SK-N-SH (cell line): ENCODE data around the gene CPB2. TPM values are rescaled to one million over a fixed set of nuclear protein-coding genes. Genes with fewer than 3 reads are reported as not detected.

Source experiments
- CTCF ChIA-PET: fragments of 300-600, 350-600 bp; formaldehyde crosslinking; extraction: SDS; loops from one replicate; lab custom pipeline; 2021; lab: Yijun Ruan, JAX
- POLR2A ChIA-PET: fragments of 350-600 bp; sonication (Branson Sonifier 250); formaldehyde crosslinking; extraction: SDS; loops from one replicate; lab custom pipeline; 2020; ENCODE audit warnings: antibody characterized with exemption, inconsistent platforms; lab: Yijun Ruan, JAX
- DNase-seq: peaks from one replicate; pipeline ENCODE4 v3.0.0; 2012
- H2AFZ ChIP-seq: fragments of 200-600 bp; sonication (generic); 2 replicates; pipeline ENCODE4 v1.8.1; 2016; ENCODE audit warnings: antibody characterized with exemption, mild to moderate bottlenecking, low read depth
- H3F3A ChIP-seq: fragments of 200-600 bp; sonication (generic); replicated peaks from 2 replicates; pipeline ENCODE3; 2016; ENCODE audit warnings: antibody characterized with exemption, mild to moderate bottlenecking; ENCODE audit not compliant: insufficient read depth
- H3K27ac ChIP-seq, 2 experiments: fragments of 200-500 bp in 1 of 2; fragments of 200-600 bp in 1 of 2; sonication (Bioruptor generic) in 1 of 2; sonication (generic), shearing (Covaris generic) in 1 of 2; 2 replicates each; pipeline versions ENCODE4 v1.5.1 to v1.6.1; 2014 to 2016; ENCODE audit warnings: low read depth in 2 of 2, inconsistent platforms in 1 of 2, low read length in 1 of 2, mild to moderate bottlenecking in 1 of 2, mixed read lengths in 1 of 2
- H3K27me3 ChIP-seq: fragments of 200-600 bp; sonication (generic), shearing (Covaris generic); 2 replicates; pipeline ENCODE4 v1.6.1; 2016; ENCODE audit warnings: mixed run types; ENCODE audit not compliant: insufficient read depth
- H3K36me3 ChIP-seq, 2 experiments: fragments of 200-500 bp in 1 of 2; fragments of 200-600 bp in 1 of 2; sonication (Bioruptor generic) in 1 of 2; sonication (generic) in 1 of 2; replicated peaks in 1 of 2; 2 replicates each; pipeline versions ENCODE3 to v1.5.1; 2014 to 2016; ENCODE audit warnings: low read length in 1 of 2, mild to moderate bottlenecking in 1 of 2; ENCODE audit not compliant: insufficient read depth in 2 of 2, control insufficient read depth in 1 of 2
- H3K4me1 ChIP-seq, 2 experiments: fragments of 200-500 bp in 1 of 2; fragments of 200-600 bp in 1 of 2; sonication (Bioruptor generic) in 1 of 2; sonication (generic), shearing (Covaris generic) in 1 of 2; 2 replicates each; pipeline versions ENCODE4 v1.5.1 to v1.6.1; 2014 to 2016; ENCODE audit warnings: low read depth in 1 of 2, low read length in 1 of 2, mixed run types in 1 of 2; ENCODE audit not compliant: insufficient read depth in 2 of 2, control insufficient read depth in 1 of 2
- H3K4me2 ChIP-seq: fragments of 200-600 bp; sonication (generic), shearing (Covaris generic); 2 replicates; pipeline ENCODE4 v1.6.1; 2017; ENCODE audit warnings: mixed run types
- H3K4me3 ChIP-seq, 2 experiments: fragments of 200-500 bp in 1 of 2; fragments of 200-600 bp in 1 of 2; sonication (Bioruptor generic) in 1 of 2; sonication (generic), shearing (Covaris generic) in 1 of 2; 2 replicates each; pipeline versions ENCODE4 v1.5.1 to v1.8.1; 2014 to 2016; ENCODE audit warnings: low read depth in 2 of 2, inconsistent platforms in 1 of 2, low read length in 1 of 2, mild to moderate bottlenecking in 1 of 2, mixed read lengths in 1 of 2, moderate library complexity in 1 of 2
- H3K79me2 ChIP-seq: fragments of 200-600 bp; sonication (generic); 2 replicates; pipeline ENCODE4 v1.8.1; 2017; ENCODE audit warnings: mild to moderate bottlenecking; ENCODE audit not compliant: insufficient read depth
- H3K9ac ChIP-seq: fragments of 200-600 bp; sonication (generic); 2 replicates; pipeline ENCODE4 v1.6.1; 2017; ENCODE audit warnings: mixed run types
- H3K9me2 ChIP-seq: fragments of 200-600 bp; sonication (generic); 2 replicates; pipeline ENCODE4 v1.6.1; 2017; ENCODE audit warnings: mixed run types
- H3K9me3 ChIP-seq: fragments of 200-600 bp; sonication (generic); 2 replicates; pipeline ENCODE4 v1.6.1; 2017; ENCODE audit warnings: mixed run types, mild to moderate bottlenecking, moderate library complexity
- H4K20me1 ChIP-seq: fragments of 200-600 bp; sonication (generic); 2 replicates; pipeline ENCODE4 v1.6.1; 2017; ENCODE audit warnings: mild to moderate bottlenecking, mixed run types; ENCODE audit not compliant: insufficient read depth
- ELF1 ChIP-seq: IDR thresholded peaks from 2 replicates; pipeline ENCODE4 v1.4.0; 2012
- EZH2phosphoT487 ChIP-seq: fragments of 200-600 bp; sonication (generic); IDR thresholded peaks from 2 replicates; pipeline ENCODE4 v1.6.1; 2017; ENCODE audit warnings: low read depth, mixed run types, mild to moderate bottlenecking, antibody characterized with exemption, moderate library complexity, borderline replicate concordance
- GABPA ChIP-seq: IDR thresholded peaks from 2 replicates; pipeline ENCODE4 v1.4.0; 2012; ENCODE audit warnings: low read depth, mild to moderate bottlenecking
- IRF3 ChIP-seq: fragments of 150-350 bp; IDR thresholded peaks from 2 replicates; pipeline ENCODE4 v1.6.1; 2016; ENCODE audit warnings: mild to moderate bottlenecking, low read depth, low read length
- MEF2A ChIP-seq: IDR thresholded peaks from 2 replicates; pipeline ENCODE4 v1.4.0; 2012; ENCODE audit warnings: low read depth, borderline replicate concordance
- NRF1 ChIP-seq: IDR thresholded peaks from 2 replicates; pipeline ENCODE4 v1.6.1; 2012; ENCODE audit warnings: low read depth, mild to moderate bottlenecking, low read length
- PBX3 ChIP-seq: IDR thresholded peaks from 2 replicates; pipeline ENCODE4; 2012
- POLR2AphosphoS5 ChIP-seq: IDR thresholded peaks from 2 replicates; pipeline ENCODE4 v1.6.1; 2012; ENCODE audit warnings: low read depth, low read length
- RFX5 ChIP-seq: IDR thresholded peaks from 2 replicates; pipeline ENCODE4 v1.6.1; 2012; ENCODE audit warnings: mild to moderate bottlenecking, improper control_type of control experiment, low read length
- SMC3 ChIP-seq: IDR thresholded peaks from 2 replicates; pipeline ENCODE4 v1.6.1; 2012; ENCODE audit warnings: low read depth, low read length, improper control_type of control experiment
- TAF1 ChIP-seq: IDR thresholded peaks from 2 replicates; pipeline ENCODE4 v1.6.1; 2012; ENCODE audit warnings: low read depth, mild to moderate bottlenecking, low read length, moderate library complexity, borderline replicate concordance
- USF2 ChIP-seq: fragments of 150-350 bp; IDR thresholded peaks from 2 replicates; pipeline ENCODE4 v1.6.1; 2017; ENCODE audit warnings: antibody characterized with exemption, low read length, low read depth, borderline replicate concordance
- ZBTB33 ChIP-seq: IDR thresholded peaks from 2 replicates; pipeline ENCODE4 v1.4.0; 2012; ENCODE audit warnings: low read depth, borderline replicate concordance
- WGBS: methylation state at CpG from one replicate; pipeline ENCODE4 v1.1.6; 2017; ENCODE audit warnings: low lambda C conversion rate; 5-methylcytosine and 5-hydroxymethylcytosine counted together
- polyA plus RNA-seq, 3 experiments: library from polyadenylated mRNA; depleted of rRNA; stranded (reverse); fragments of >200 nt; gene quantifications; 2 replicates each; pipeline ENCODE4 v1.2.3, GENCODE V29; 2012
- TF ChIP-seq, protein P1 (sequence below): fragments of 200-600 bp; sonication (generic); IDR thresholded peaks from 2 replicates; pipeline ENCODE4 v1.6.1; 2017; ENCODE audit warnings: antibody characterized with exemption, mild to moderate bottlenecking, moderate library complexity
- TF ChIP-seq, protein P2 (sequence below): IDR thresholded peaks from 2 replicates; pipeline ENCODE4 v1.6.1; 2012; ENCODE audit warnings: mild to moderate bottlenecking, low read depth, low read length, moderate library complexity
- TF ChIP-seq, protein P3 (sequence below): IDR thresholded peaks from 2 replicates; pipeline ENCODE4 v1.4.0; 2012; ENCODE audit warnings: low read depth, borderline replicate concordance

CPB2 gene
- polyA plus RNA-seq, 1 of the 3 experiments (the other 2 are of a cell fraction) = not detected

DNA sequence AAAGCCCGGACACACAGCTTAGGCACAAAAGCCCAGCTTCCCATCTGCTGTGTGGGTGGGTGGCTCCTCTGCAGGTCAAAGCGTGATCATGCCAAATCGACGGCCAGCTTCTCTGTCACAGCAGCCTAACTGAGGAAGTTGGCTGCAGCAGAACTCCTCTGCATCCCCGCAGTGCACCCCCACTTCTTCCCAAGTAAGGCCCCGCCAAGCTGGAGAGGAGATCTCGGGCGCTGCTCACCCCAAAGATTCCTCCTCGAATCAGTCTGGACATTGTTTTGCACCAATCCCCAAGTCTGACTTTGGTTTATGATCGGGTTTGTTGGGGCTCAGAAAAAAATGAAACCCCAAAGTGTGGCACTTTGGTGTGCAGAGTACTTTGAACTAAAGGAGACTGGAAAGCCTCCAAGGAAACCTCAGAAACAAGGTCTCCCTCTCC lies 19.7 kb upstream of the CPB2 start:
- TF ChIP-seq RFX5 (no peak), GABPA (no peak), NRF1 (no peak), USF2 (no peak), POLR2AphosphoS5 (no peak), MEF2A (no peak), SMC3 (no peak), TAF1 (no peak), IRF3 (no peak), EZH2phosphoT487 (no peak), ELF1 (no peak), PBX3 (no peak), ZBTB33 (no peak)
- TF ChIP-seq, protein P1, sequence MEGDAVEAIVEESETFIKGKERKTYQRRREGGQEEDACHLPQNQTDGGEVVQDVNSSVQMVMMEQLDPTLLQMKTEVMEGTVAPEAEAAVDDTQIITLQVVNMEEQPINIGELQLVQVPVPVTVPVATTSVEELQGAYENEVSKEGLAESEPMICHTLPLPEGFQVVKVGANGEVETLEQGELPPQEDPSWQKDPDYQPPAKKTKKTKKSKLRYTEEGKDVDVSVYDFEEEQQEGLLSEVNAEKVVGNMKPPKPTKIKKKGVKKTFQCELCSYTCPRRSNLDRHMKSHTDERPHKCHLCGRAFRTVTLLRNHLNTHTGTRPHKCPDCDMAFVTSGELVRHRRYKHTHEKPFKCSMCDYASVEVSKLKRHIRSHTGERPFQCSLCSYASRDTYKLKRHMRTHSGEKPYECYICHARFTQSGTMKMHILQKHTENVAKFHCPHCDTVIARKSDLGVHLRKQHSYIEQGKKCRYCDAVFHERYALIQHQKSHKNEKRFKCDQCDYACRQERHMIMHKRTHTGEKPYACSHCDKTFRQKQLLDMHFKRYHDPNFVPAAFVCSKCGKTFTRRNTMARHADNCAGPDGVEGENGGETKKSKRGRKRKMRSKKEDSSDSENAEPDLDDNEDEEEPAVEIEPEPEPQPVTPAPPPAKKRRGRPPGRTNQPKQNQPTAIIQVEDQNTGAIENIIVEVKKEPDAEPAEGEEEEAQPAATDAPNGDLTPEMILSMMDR = no peak
- TF ChIP-seq, protein P2, sequence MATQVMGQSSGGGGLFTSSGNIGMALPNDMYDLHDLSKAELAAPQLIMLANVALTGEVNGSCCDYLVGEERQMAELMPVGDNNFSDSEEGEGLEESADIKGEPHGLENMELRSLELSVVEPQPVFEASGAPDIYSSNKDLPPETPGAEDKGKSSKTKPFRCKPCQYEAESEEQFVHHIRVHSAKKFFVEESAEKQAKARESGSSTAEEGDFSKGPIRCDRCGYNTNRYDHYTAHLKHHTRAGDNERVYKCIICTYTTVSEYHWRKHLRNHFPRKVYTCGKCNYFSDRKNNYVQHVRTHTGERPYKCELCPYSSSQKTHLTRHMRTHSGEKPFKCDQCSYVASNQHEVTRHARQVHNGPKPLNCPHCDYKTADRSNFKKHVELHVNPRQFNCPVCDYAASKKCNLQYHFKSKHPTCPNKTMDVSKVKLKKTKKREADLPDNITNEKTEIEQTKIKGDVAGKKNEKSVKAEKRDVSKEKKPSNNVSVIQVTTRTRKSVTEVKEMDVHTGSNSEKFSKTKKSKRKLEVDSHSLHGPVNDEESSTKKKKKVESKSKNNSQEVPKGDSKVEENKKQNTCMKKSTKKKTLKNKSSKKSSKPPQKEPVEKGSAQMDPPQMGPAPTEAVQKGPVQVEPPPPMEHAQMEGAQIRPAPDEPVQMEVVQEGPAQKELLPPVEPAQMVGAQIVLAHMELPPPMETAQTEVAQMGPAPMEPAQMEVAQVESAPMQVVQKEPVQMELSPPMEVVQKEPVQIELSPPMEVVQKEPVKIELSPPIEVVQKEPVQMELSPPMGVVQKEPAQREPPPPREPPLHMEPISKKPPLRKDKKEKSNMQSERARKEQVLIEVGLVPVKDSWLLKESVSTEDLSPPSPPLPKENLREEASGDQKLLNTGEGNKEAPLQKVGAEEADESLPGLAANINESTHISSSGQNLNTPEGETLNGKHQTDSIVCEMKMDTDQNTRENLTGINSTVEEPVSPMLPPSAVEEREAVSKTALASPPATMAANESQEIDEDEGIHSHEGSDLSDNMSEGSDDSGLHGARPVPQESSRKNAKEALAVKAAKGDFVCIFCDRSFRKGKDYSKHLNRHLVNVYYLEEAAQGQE = no peak
- TF ChIP-seq, protein P3, sequence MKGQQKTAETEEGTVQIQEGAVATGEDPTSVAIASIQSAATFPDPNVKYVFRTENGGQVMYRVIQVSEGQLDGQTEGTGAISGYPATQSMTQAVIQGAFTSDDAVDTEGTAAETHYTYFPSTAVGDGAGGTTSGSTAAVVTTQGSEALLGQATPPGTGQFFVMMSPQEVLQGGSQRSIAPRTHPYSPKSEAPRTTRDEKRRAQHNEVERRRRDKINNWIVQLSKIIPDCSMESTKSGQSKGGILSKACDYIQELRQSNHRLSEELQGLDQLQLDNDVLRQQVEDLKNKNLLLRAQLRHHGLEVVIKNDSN = no peak
- CTCF ChIA-PET = interaction anchor here (0.6 to 4.3 kb wide), 5 partner anchors 16 to 501 kb away, joined by 3 to 38 read pairs (median 13); no protein-coding TSS in a partner anchor
- no peak for DNase-seq
- 83% methylated on average over 4 of the region's 10 CpGs for WGBS
- H3K79me2 ChIP-seq = no peaks in the 10 kb centered on the region
- no peak overlapping the region for H3K27ac ChIP-seq
- H2AFZ ChIP-seq = no peak overlapping the region
- H3K27me3 ChIP-seq = peaks cover 7% of the 10 kb centered on the region; the same call in 1 of the 2 replicates
- no peak overlapping the region for H3K4me2 ChIP-seq
- peaks cover 0 to 33% of the 10 kb centered on the region in 2 experiments; a peak in 2 of 4 replicates for H3K4me1 ChIP-seq
- H3K4me3 ChIP-seq = no peak overlapping the region
- no peaks in the 10 kb centered on the region for H4K20me1 ChIP-seq
- H3K9me3 ChIP-seq = no peaks in the 10 kb centered on the region
- H3K9ac ChIP-seq = no peak overlapping the region
- H3F3A ChIP-seq = no peaks in the 10 kb centered on the region
- POLR2A ChIA-PET = no interaction called here
- no peaks in the 10 kb centered on the region for H3K36me3 ChIP-seq
- no peaks in the 10 kb centered on the region for H3K9me2 ChIP-seq
